BE2C (cell line): ENCODE measurements around the gene ARHGEF1.
"Not testable (repeated sequence)": the region's sequence is repeated elsewhere in the genome, so short reads cannot be mapped to it uniquely, and the experiment has no call there.

Experiments
- DNase-seq: peaks from one replicate; pipeline ENCODE4 v3.0.0-alpha.2; 2020
- H3K27me3 ChIP-seq: fragments of 250-450 bp; sonication (Bioruptor Pico); 2 replicates; pipeline ENCODE4 v1.5.1; 2020; ENCODE audit warnings: mild to moderate bottlenecking
- H3K36me3 ChIP-seq: fragments of 250-450 bp; sonication (Bioruptor Pico); 2 replicates; pipeline ENCODE4 v1.5.1; 2020; ENCODE audit warnings: mild to moderate bottlenecking
- H3K4me1 ChIP-seq: fragments of 250-450 bp; sonication (Bioruptor Pico); 2 replicates; pipeline ENCODE4 v1.5.1; 2020
- H3K4me3 ChIP-seq: 2 replicates; pipeline ENCODE4 v1.5.1; 2011; ENCODE audit warnings: low read depth, low read length
- H3K9me3 ChIP-seq: fragments of 250-450 bp; sonication (Bioruptor Pico); 2 replicates; pipeline ENCODE4 v1.5.1; 2020
- CTCF ChIP-seq: IDR thresholded peaks from 2 replicates; pipeline ENCODE4 v1.5.1; 2012; ENCODE audit warnings: mild to moderate bottlenecking, low read depth, low read length

ARHGEF1 gene

GRCh38 chr19:41910240-41910991, 27.4 kb downstream of the ARHGEF1 start:
- no peak for TF ChIP-seq CTCF
- peaks cover 43% of the 10 kb centered on the region for H3K27me3 ChIP-seq

GRCh38 chr19:41910992-41911888, 28.3 kb downstream of the ARHGEF1 start:
- Histone ChIP-seq H3K9me3 (no peaks in the 10 kb centered on the region), H3K27me3 (peaks cover 51% of the 10 kb centered on the region), H3K36me3 (no peaks in the 10 kb centered on the region), H3K4me1 (peaks cover 7% of the 10 kb centered on the region), H3K4me3 (no peak overlapping the region)
- TF ChIP-seq CTCF = no peak
- DNase-seq = no peak

More at GRCh38 chr19:41910240-41910991, 27.4 kb downstream of the ARHGEF1 start:
- DNase-seq = no peak
- peaks cover 7% of the 10 kb centered on the region for H3K4me1 ChIP-seq
- no peak overlapping the region for H3K4me3 ChIP-seq
- H3K9me3 ChIP-seq = no peaks in the 10 kb centered on the region
- no peaks in the 10 kb centered on the region for H3K36me3 ChIP-seq

GRCh38 chr19:41911889-41912731, 29.1 kb downstream of the ARHGEF1 start:
- Histone ChIP-seq H3K9me3 (no peaks in the 10 kb centered on the region), H3K4me3 (no peak overlapping the region), H3K27me3 (peaks cover 59% of the 10 kb centered on the region), H3K36me3 (no peaks in the 10 kb centered on the region), H3K4me1 (peaks cover 1% of the 10 kb centered on the region)
- no peak for TF ChIP-seq CTCF
- DNase-seq = no peak

GRCh38 chr19:41912899-41913537, 30.0 kb downstream of the ARHGEF1 start:
- Histone ChIP-seq H3K9me3 (no peaks in the 10 kb centered on the region), H3K4me1 (no peaks in the 10 kb centered on the region), H3K36me3 (no peaks in the 10 kb centered on the region), H3K4me3 (no peak overlapping the region), H3K27me3 (peaks cover 62% of the 10 kb centered on the region)
- no peak for TF ChIP-seq CTCF
- no peak for DNase-seq

GRCh38 chr19:41913538-41914423, 30.8 kb downstream of the ARHGEF1 start:
- Histone ChIP-seq H3K27me3 (peaks cover 62% of the 10 kb centered on the region), H3K4me3 (no peak overlapping the region), H3K4me1 (no peaks in the 10 kb centered on the region), H3K9me3 (no peaks in the 10 kb centered on the region), H3K36me3 (no peaks in the 10 kb centered on the region)
- no peak for DNase-seq
- TF ChIP-seq CTCF = no peak

GRCh38 chr19:41914424-41914834, 31.4 kb downstream of the ARHGEF1 start:
- not testable (repeated sequence) for H3K4me3 ChIP-seq, H3K36me3 ChIP-seq, H3K4me1 ChIP-seq, H3K9me3 ChIP-seq, DNase-seq
- H3K27me3 ChIP-seq = peaks cover 62% of the 10 kb centered on the region
